NB4 (cell line): ENCODE results near the gene MYO7A.

ENCODE experiments used
- DNase-seq: peaks from one replicate; pipeline ENCODE4 v3.0.0; 2010; ENCODE audit warnings: low read depth
- H3K4me3 ChIP-seq: one replicate; pipeline ENCODE4 v1.5.1; 2011; ENCODE audit warnings: mild to moderate bottlenecking, low read depth, low read length, moderate library complexity
- CTCF ChIP-seq: IDR thresholded peaks from one replicate; pipeline ENCODE4 v1.5.1; 2012; ENCODE audit warnings: low read depth, low read length
- MYC ChIP-seq: IDR thresholded peaks from 2 replicates; pipeline ENCODE4 v1.6.1; 2011; ENCODE audit warnings: low read depth, low read length
- POLR2A ChIP-seq: IDR thresholded peaks from 2 replicates; pipeline ENCODE4 v1.6.1; 2011; ENCODE audit warnings: mild to moderate bottlenecking; ENCODE audit not compliant: insufficient read length; ENCODE audit errors: extremely low read depth
- TF ChIP-seq, protein P1 (sequence below): IDR thresholded peaks from 2 replicates; pipeline ENCODE4 v1.6.1; 2011; ENCODE audit warnings: low read depth, low read length

Gene MYO7A

GRCh38 chr11:77211040-77211451, 83.0 kb downstream of the MYO7A start:
- DNase-seq = no peak
- no peak overlapping the region for H3K4me3 ChIP-seq
- TF ChIP-seq CTCF (no peak), POLR2A (no peak)

- no peak overlapping the region for H3K4me3 ChIP-seq
- no peak for DNase-seq
- TF ChIP-seq, protein P1, sequence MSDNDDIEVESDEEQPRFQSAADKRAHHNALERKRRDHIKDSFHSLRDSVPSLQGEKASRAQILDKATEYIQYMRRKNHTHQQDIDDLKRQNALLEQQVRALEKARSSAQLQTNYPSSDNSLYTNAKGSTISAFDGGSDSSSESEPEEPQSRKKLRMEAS = no peak
- TF ChIP-seq POLR2A (no peak), MYC (no peak), CTCF (no peak)
Observed at GRCh38 chr11:77211594-77212251, 83.7 kb downstream of the MYO7A start.

GRCh38 chr11:77212314-77213007, 84.4 kb downstream of the MYO7A start:
- TF ChIP-seq CTCF (no peak), MYC (no peak), POLR2A (no peak)
- TF ChIP-seq, protein P1 = no peak
- DNase-seq = no peak
- no peak overlapping the region for H3K4me3 ChIP-seq

GRCh38 chr11:77213029-77213579, 85.1 kb downstream of the MYO7A start:
- DNase-seq = no peak
- TF ChIP-seq, protein P1 = no peak
- no peak for TF ChIP-seq POLR2A
- no peak for TF ChIP-seq MYC
- TF ChIP-seq CTCF = no peak
- no peak overlapping the region for H3K4me3 ChIP-seq

DNA sequence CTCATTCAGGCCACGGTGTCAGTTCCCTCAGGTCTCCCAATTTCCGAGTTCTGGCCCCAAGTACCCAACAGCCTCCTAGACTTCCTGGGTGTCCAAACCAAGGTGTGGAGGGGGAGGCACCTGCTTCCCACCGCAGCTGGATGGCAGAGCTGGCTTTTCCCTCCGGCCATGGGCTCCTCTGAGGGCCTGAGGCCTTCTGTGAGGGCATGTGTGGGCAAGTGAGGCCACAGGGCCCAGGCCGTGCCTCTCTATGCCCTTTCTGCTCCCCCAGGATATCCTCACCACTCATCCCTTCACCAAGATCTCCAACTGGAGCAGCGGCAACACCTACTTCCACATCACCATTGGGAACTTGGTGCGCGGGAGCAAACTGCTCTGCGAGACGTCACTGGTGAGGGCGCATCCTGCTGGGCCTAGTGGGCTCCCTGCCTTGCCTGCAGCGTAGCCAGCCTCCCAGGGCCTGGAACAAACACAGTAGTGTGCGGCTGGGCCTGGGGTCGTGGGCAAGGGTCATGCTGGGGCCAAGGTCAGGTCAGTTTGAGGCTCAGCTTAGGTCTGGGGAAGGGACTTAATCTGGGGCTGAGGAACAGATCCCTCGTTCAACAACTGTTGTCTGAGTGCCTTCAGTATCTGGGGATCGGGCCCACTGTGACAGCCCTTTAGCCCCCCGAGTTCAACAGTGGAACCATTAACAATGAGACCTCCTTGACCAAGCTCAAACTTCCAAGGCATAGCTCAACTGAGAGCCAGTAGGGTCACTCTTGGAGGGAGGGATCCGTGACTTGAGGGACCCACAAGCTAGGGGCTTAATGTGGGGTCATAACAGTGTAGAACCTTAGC, 85.8 kb downstream of the MYO7A start:
- DNase-seq = no peak
- no peak for TF ChIP-seq MYC
- TF ChIP-seq POLR2A = no peak
- TF ChIP-seq CTCF = no peak
- TF ChIP-seq, protein P1 = no peak
- H3K4me3 ChIP-seq = no peak overlapping the region
